MV-4-11 (cell line): ENCODE results near the gene PLAAT3.
"Not testable (repeated sequence)": the region's sequence is repeated elsewhere in the genome, so short reads cannot be mapped to it uniquely, and the experiment has no call there.

ENCODE experiments used
- DNase-seq: peaks from one replicate; lab custom pipeline; 2025; lab: John Stamatoyannopoulos, UW

PLAAT3 gene

DNA sequence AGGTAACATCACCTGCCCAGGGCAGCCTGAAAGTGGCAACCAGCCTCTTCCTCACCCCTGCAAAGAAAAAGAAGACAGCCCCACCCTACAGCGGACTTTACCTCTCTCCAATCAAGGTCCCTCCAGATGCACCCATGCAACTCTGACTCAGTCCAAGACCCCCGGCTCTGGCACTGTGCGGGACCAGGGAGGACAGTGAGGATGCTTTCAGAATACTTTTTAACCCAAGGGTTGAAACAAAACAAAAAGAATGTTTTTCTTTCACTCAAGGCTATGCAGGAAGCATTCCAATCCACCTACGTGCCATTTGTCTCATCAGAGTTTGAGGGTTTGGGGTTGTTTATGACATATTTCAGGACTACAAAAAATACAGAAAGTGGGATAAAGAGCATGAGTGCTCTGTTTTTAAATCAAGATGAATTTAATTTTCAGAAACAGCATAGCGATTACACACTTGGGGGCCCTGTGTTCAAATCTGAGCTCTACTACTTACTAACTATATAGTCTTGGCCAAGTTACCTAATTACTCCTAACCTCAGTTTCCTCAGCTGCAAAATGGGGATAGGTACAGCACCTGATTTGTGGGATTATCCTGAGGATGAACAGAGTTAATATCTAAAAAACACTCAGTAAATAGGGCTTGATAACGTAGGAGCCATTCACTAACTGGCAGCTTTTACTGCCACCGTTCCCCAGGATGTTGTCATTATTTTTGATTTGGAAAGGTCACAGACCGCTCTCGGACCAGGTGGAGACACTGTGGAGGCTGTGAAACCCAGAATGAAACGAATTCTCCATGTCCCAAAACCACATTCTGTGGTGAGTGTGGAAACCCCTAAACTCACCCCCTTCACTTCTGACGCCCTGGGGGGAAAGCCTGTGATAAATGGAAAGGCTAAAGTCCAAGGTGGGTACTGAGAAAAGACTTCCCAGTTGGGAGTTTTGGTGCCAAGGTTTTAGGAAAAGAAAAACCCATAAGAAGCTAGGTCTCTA is 5.6 kb downstream of the PLAAT3 start:
- DNase-seq: no peak

DNA sequence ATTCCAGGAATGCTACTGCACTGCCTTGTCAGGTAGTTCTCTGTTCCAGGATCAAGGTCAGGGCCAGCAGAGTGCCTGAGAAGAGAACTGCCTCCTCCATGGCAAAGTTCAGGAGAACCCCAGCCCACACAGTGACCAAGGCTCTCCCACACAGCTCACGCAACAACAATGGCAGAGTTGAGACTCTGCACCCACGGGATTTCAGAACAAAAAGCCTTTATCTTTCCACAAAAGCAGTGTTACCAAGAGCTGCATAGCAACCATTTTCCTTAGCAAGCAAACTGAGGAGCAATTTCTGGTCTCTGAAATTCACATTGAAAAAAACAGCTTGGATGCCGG is 11.1 kb downstream of the PLAAT3 start:
- no peak for DNase-seq

DNA sequence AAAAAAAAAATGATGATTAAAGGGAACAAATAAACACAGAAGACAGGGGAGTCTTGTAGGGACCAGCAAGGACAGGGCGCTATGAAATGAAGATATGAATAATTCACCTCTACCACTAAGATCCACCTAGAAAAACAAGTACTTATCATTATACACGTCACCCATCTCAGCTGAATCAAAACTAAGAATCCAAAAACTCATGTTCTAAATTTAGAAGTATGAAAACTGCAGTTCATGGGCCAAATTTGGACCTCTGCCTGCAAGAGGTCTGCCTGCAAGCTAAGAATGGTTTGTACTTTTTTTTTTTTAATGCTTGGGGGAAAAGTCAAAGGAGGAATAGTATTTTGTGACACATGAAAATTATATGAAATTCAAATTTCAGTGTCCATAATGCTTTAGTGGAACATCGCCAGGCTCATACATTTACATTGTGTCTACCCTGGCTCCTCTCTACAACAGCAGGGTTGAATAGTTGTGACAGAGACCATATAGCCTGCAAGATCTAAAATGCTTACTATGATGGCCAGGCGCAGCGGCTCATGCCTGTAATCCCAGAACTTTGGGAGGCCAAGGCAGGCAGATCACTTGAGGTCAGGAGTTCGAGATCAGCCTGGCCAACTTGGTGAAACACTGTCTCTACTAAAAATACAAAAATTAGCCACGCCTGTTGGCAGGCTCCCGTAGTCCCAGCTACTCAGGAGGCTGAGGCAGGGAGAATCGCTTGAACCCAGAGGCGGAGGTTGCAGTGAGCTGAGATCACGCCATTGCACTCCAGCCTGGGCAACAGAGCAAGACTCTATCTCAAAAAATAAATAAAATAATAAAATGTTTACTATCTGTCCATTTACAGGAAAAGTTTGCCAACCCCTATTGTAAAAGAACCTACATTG is 11.7 kb downstream of the PLAAT3 start:
- DNase-seq: not testable (repeated sequence)

DNA sequence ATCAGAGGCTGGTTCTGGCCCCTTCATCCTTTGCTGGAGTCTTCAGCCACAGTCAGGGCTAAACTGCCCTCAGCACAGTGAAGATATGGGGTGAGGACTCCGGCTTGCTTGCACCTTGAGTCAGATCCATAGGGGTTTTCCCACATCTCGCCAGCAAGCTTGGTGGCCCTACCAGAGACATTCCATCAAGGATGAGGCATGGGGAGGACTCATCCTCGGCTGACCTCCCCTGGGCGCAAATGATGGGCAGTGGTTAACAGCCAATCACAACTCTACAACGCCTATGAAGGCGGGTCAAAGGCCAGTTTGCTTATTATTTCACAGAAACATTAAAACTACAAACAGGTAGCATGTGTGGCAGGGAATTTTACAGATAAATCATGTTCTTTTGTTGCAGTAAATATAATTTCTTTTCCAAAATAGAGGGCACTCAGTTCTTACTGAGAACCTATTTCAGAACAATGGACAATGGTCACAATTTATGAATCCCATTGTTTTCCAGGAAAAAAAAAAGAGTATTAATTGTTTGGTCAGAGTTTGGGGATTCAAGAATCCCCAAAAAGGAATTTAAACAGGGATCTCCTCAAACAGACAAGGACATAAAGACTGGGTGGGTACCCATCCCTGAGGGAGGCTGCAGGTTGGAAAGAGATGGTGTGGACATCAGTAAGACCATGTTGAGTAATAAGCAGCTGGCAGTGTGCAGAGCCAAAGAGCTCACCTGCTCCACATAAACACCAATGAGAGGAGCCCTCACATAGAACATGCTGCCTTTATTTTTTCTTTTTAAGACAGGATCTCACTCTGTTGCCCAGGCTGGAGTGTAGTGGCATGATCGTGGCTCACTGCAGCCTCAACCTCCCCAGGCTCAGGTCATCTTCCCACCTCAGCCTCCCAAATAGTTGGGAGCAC is 14.8 kb downstream of the PLAAT3 start:
- DNase-seq: no peak

DNA sequence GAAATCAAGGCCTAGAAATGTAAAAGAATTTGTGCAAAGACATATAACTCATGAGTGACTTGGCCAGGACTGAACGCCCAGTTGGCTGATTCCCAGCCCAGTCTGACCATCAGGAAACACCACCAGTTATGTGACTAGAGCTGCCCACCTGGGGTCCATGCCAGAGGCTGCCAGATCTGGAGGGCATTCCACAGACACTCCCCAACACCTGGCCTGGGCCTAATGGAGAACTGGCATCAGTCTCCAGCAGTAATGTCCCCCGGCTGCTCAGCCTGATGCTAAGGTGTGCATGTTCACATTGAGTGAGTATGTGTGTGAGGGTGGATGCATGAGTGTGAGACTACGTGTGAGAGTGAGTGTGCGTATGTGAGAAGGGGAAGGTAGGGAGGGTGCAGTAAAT is 15.7 kb downstream of the PLAAT3 start:
- DNase-seq: no peak

DNA sequence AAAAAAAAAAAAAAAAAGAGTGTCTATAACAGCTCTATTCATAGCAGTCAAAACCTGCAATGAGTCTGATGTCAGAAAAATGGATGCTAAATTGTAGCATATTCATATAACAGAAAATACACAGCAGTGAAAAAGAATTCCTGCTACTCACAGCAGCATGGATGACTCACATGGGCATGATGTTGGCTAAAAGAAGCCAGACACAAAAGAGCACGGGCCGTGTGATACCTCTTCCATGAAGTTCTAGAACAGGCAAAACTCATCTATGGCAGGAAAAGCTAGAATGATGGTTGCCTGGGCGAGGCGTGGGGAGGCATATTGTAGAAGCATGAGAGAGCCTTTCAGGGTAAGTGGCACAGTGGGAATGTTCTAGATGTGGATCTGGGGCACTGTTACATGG is 18.9 kb downstream of the PLAAT3 start:
- no peak for DNase-seq

DNA sequence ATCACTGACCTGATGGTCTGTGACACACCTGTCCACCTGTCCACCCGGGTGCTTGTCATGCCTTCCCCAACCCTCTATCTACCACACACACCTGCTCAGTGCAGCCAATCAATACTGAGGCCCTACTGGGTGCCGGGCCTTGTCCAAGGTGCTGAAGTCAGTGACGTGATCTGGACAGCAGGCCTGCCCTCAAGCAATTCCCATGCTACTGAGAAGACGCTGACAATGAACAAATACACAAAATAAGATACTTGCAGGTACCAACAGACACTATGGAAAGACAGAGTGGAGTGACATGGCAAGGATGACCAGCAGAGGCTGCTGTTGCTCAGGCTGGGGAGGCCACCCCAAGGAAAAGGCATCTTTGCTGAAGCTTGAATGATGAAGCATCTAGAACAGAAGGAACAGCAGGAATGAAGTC is 21.2 kb downstream of the PLAAT3 start:
- peak; percentile 32 for DNase-seq

DNA sequence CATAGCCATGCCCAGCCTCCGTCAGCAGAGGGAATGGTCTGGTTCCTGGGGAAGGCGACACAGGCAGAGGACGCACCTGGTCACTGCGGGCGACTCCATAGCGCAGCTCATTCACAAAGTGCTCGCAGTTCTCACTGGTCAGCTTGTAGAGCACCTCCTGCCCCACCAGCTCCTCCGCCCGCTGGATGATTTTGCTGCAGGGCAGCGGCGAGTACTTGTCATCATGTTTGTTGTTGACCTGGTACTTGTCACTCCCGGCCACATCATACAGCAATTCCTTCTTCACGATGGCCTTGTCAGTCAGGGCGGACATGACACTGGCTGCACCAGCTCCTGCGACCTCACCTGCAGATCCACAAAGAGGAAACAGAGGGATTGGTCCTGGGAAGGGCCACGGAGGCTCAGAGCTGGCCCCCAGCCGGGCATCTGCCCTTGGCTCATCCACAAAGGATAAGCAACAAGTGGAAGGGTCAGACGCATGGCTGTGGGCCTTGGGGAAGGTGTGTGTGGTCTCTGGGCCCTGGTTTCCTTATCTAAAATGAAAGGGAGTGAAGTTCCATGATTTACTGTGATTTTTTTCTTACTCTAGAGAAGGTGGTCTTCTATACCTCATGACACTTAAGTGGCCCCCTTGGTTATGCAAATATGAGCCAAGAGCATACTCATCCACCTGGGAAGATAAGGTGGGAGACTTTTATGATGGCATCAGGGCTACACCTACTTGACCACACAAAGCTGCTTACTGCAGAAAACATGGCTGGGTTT is 24.0 kb downstream of the PLAAT3 start:
- no peak for DNase-seq

DNA sequence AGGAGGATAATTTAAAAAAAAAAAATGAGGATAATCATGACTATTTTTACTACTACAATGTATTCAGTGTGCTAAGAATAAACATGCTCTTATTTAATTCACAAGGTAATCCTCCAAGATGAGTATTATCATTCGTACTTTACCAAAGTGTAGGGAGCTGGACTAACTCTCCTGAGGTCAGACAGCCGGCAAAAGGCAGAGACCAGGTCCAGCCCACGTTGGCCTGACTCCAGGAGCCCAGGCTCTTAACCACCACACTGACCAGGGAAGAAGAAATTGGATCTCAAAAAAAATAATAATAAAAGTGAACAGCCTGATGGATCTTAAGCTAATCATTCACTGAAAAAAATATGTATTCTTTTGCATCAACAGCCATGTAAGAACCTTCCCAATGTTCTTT is 25.2 kb downstream of the PLAAT3 start:
- no peak for DNase-seq

DNA sequence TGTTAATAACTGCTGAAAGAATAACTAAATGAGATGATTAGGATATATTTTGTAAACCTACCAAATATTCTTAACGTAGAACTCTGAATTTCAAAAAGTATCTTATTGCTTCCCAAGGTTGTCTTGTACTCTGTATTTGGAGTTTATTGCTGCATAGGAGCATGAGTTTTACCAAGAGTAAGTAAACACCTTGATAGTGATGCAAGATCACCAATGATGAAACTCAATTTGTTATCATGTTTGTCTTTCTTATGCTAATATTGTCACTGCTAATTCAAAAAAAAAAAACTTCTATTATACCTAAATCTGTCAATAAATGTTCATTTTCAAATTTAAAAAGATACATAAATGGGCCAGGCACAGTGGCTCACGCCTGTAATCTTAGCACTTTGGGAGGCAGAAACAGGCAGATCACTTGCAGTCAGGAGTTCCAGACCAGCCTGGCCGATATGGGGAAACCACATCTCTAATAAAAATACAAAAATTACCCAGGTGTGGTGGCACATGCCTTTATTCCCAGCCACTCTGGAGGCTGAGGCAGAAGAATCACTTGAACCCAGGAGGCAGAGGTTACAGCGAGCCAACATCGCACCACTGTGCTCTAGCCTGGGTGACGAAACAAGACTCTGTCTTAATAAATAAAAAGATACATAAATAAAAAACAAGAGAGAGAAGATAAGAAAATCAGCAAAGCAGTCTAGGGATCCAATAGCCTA is 27.6 kb downstream of the PLAAT3 start:
- no peak for DNase-seq

DNA sequence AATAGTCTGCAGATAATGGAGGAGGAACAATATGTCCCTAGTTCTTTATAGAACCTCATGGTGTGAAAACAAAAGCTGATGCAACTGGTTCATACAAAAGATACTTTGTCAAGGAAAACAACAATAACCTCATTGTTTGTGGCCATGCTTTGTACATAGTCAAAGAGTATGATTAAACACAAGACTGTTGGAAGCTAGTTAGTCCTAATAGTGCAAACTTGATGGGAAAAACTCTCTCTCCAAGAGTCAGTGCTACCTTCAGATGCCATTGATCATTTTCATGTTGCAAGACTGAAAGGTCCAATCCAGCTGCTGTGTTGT is 30.9 kb downstream of the PLAAT3 start:
- DNase-seq: no peak

DNA sequence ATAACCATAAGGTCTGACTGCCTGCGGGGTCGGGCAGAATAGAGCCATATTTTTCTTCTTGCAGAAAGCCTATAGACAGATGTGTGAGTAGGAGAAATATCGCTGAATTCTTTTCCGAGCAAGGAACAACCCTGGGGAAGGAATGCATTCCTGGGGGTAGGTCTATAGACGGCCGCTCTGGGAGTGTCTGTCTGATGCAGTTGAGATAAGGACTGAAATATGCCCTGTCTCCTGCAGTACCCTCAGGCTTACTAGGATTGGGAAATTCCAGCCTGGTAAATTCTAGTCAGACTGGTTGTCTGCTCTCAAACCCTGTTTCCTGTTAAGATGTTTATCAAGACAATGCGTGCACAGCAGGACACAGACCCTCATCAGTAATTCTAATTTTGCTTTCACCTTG is 33.0 kb downstream of the PLAAT3 start:
- DNase-seq: not testable (repeated sequence)

DNA sequence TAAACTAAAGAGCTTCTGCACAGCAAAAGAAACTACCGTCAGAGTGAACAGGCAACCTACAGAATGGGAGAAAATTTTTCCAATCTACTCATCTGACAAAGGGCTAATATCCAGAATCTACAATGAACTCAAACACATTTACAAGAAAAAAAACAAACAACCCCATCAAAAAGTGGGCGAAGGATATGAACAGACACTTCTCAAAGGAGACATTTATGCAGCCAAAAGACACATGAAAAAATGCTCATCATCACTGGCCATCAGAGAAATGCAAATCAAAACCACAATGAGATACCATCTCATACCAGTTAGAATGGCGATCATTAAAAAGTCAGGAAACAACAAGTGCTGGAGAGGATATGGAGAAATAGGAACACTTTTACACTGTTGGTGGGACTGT is 35.4 kb downstream of the PLAAT3 start:
- DNase-seq: not testable (repeated sequence)

DNA sequence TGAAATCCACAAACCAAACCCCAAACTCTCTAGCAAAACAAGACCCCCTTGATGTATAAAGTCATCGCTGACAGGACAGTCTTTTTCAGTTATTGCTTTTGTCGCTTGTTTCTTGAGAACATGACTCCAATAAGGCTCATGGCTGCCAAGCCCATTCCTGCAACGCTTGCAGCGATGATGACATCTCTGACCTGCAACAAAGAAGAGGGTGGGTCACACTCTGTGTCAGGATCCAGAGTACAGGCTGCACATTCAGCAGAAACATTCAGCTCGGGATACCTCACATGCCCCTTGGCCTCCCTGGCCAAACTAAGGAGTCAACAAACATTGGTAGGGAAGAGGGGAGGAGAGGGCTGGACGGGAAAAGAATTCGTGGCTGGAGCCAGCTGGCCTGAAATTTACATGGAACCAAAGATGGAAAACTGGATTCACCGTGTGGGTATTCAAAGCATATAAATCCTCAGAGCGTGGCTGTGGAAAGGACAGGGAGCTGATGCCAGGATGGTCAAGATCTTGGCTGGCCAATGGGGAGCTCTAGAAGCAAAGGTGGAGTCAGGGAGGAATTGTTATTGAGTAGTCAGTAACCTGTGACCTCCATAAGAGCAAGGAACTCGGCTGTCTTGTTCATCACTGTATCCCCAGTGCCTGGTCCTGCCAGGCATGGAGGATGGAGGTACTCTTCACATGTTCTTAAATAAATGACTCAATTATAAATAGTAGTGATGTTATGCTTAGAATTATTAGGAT is 39.2 kb downstream of the PLAAT3 start:
- DNase-seq: no peak

DNA sequence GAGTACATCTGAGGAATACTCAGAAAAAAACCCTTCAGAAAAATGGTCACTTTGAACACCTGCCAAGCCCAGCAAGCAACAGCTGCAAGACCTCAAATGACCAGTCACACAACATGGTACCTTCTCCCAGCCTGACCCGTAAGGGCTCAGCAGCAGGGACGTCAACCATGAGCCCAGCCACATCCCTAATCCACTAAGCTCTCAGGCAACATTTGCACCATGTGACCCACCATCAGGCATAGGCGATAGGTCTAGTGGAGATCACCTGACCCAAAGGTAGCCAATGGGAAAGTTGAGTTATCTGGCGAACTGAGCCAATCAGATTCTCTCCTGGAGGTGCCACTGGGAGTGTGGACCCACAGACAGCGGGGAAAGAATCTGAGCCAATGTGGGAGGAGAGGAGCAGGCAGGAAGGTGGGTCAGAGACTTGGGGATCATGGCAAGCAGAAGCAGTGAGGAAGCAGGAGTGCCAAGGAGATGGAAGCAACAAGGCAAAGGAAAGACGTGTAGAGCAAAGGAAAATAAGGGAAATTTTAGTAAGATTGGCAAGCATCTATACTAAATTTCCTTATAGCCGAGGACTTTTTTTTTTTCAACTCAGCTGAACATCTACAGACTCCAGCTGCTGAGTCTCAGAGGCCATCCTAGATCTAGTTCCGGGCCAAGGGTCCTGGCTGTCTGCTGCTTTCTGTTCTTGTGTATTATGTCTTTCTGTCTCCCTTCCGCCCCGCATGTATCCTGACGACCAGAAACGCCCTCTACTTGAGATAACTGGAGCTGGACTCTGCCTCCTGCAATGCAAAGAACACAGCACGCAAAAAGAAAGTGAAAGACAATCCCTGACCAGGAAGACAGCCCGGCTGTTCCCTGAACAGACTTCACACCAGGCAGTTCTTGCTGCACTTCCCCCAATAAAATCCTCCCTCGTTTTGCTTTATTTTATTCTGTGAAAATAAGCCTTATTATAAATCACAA is 40.1 kb downstream of the PLAAT3 start:
- peak; percentile 90 for DNase-seq

DNA sequence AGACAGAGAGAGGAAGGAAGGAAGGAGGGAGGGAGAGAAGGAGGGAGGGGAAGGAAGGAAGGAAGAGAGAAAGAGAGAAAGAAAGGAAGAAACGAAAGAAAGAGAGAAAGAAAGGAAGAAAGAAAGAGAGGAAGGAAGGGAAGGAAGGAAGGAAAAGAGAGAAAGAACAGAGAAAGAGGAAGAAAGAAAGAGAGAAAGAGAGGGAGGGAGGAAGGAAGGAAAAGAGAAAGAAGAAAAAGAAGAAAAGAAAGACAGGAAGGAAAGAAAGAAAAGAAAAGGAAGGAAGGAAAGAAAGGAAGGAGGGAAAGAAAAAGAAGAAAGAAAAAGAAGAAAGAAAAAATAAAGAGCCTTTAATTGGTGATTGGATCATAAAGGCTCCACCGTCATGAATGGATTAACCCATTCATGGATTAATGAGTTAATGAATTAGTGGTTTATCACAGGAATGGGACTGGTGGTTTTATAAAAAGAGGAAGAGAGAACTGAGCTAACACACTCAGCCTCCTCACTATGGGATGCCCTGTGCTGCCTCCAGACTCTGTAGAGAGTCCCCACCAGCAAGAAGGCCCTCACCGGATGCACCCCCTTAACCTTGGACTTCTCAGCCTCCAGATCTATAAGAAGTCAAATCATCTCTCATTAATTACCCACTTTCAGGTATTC is 42.1 kb downstream of the PLAAT3 start:
- peak; percentile 57 for DNase-seq

DNA sequence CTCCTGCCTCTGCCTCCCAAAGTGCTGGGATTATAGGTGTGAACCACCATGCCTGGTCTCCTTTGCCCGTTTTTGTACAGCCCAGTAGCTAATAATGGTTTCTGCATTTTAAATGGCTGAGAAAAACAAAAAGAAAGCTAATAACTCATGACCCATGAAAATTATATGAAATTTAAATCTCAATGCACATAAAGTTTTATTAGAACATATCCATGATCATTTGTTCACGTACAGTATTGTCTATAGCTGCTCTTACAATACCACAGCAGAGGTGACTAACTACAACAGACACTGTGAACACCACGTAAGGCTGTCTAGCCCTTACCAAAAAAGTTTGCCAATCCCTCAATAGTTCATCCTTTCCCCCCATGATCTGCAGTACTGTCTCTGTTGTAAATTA is 44.7 kb downstream of the PLAAT3 start:
- DNase-seq: no peak
